ENCODE data around the gene SIGLEC6.

The SIGLEC6 gene

GRCh38 chr19:51472607-51473006, 58.9 kb downstream of the SIGLEC6 start:
- DNase-seq, result no peak

GRCh38 chr19:51471527-51471926, 59.9 kb downstream of the SIGLEC6 start:
- DNase-seq, result no peak

- DNase-seq, result no peak
Measured at GRCh38 chr19:51470966-51471365, 60.5 kb downstream of the SIGLEC6 start.

GRCh38 chr19:51469629-51470028, 61.8 kb downstream of the SIGLEC6 start:
- DNase-seq, result no peak

GRCh38 chr19:51469162-51469561, 62.3 kb downstream of the SIGLEC6 start:
- no peak for DNase-seq

GRCh38 chr19:51468545-51468920, 62.9 kb downstream of the SIGLEC6 start:
- DNase-seq, result no peak

- no peak for DNase-seq
Measured at GRCh38 chr19:51467864-51468544, 63.5 kb downstream of the SIGLEC6 start.
